ENCODE data around the gene GSG1L.

The GSG1L gene

GRCh38 chr16:27753563-27753962, 310.0 kb downstream of the GSG1L start:
- no peak overlapping the region for H2AFZ ChIP-seq (ENCODE audit: low read depth)
- H4K20me1 ChIP-seq (ENCODE audit: insufficient read depth), result no peaks in the 10 kb centered on the region
- H3K36me3 ChIP-seq (ENCODE audit: insufficient read depth), result no peaks in the 10 kb centered on the region
- no peak overlapping the region for H3K9ac ChIP-seq
- no peaks in the 10 kb centered on the region for H3K4me1 ChIP-seq (ENCODE audit: low read depth, poor library complexity, severe bottlenecking)
- H3K27me3 ChIP-seq (ENCODE audit: insufficient read depth, low read depth), result no peaks in the 10 kb centered on the region
- TF ChIP-seq CTCF (conservative IDR thresholded peaks at IDR 0.05; ENCODE audit: low read depth, low read length), result no peak
- no peaks in the 10 kb centered on the region for H3K79me2 ChIP-seq (ENCODE audit: insufficient read depth, low read depth)
- H3K27ac ChIP-seq, result no peak overlapping the region
- H3K4me2 ChIP-seq, result no peak overlapping the region
- no peak overlapping the region for H3K4me3 ChIP-seq (IDR thresholded peaks at IDR 0.05; ENCODE audit: insufficient read depth, low read depth, low read length)

- H3K79me2 ChIP-seq (ENCODE audit: insufficient read depth, low read depth), result no peaks in the 10 kb centered on the region
- H3K9ac ChIP-seq, result no peak overlapping the region
- no peaks in the 10 kb centered on the region for H3K36me3 ChIP-seq (ENCODE audit: insufficient read depth)
- no peaks in the 10 kb centered on the region for H3K4me1 ChIP-seq (ENCODE audit: low read depth, poor library complexity, severe bottlenecking)
- no peak for TF ChIP-seq CTCF (conservative IDR thresholded peaks at IDR 0.05; ENCODE audit: low read depth, low read length)
- no peak overlapping the region for H2AFZ ChIP-seq (ENCODE audit: low read depth)
- no peak overlapping the region for H3K4me2 ChIP-seq
- H4K20me1 ChIP-seq (ENCODE audit: insufficient read depth), result no peaks in the 10 kb centered on the region
- no peak overlapping the region for H3K4me3 ChIP-seq (IDR thresholded peaks at IDR 0.05; ENCODE audit: insufficient read depth, low read depth, low read length)
- H3K27ac ChIP-seq, result no peak overlapping the region
- H3K27me3 ChIP-seq (ENCODE audit: insufficient read depth, low read depth), result no peaks in the 10 kb centered on the region
Observed at GRCh38 chr16:27752241-27752640, 311.3 kb downstream of the GSG1L start.

GRCh38 chr16:27751676-27752075, 311.8 kb downstream of the GSG1L start:
- TF ChIP-seq CTCF (conservative IDR thresholded peaks at IDR 0.05; ENCODE audit: low read depth, low read length), result no peak
- H2AFZ ChIP-seq (ENCODE audit: low read depth), result no peak overlapping the region
- H3K79me2 ChIP-seq (ENCODE audit: insufficient read depth, low read depth), result no peaks in the 10 kb centered on the region
- no peak overlapping the region for H3K9ac ChIP-seq
- no peak overlapping the region for H3K4me3 ChIP-seq (IDR thresholded peaks at IDR 0.05; ENCODE audit: insufficient read depth, low read depth, low read length)
- no peak overlapping the region for H3K4me2 ChIP-seq
- no peaks in the 10 kb centered on the region for H4K20me1 ChIP-seq (ENCODE audit: insufficient read depth)
- H3K27ac ChIP-seq, result no peak overlapping the region
- H3K27me3 ChIP-seq (ENCODE audit: insufficient read depth, low read depth), result no peaks in the 10 kb centered on the region
- no peaks in the 10 kb centered on the region for H3K4me1 ChIP-seq (ENCODE audit: low read depth, poor library complexity, severe bottlenecking)
- no peaks in the 10 kb centered on the region for H3K36me3 ChIP-seq (ENCODE audit: insufficient read depth)

GRCh38 chr16:27751233-27751632, 312.3 kb downstream of the GSG1L start:
- Histone ChIP-seq H3K36me3 (ENCODE audit: insufficient read depth) (no peaks in the 10 kb centered on the region), H3K27ac (no peak overlapping the region), H3K4me1 (ENCODE audit: low read depth, poor library complexity, severe bottlenecking) (no peaks in the 10 kb centered on the region), H3K4me2 (no peak overlapping the region), H3K9ac (no peak overlapping the region), H4K20me1 (ENCODE audit: insufficient read depth) (no peaks in the 10 kb centered on the region), H3K27me3 (ENCODE audit: insufficient read depth, low read depth) (no peaks in the 10 kb centered on the region), H3K4me3 (IDR thresholded peaks at IDR 0.05; ENCODE audit: insufficient read depth, low read depth, low read length) (no peak overlapping the region), H2AFZ (ENCODE audit: low read depth) (no peak overlapping the region), H3K79me2 (ENCODE audit: insufficient read depth, low read depth) (no peaks in the 10 kb centered on the region)
- no peak for TF ChIP-seq CTCF (conservative IDR thresholded peaks at IDR 0.05; ENCODE audit: low read depth, low read length)

- H3K27ac ChIP-seq, result no peak overlapping the region
- H3K27me3 ChIP-seq (ENCODE audit: insufficient read depth, low read depth), result no peaks in the 10 kb centered on the region
- H3K4me1 ChIP-seq (ENCODE audit: low read depth, poor library complexity, severe bottlenecking), result no peaks in the 10 kb centered on the region
- no peak overlapping the region for H3K4me3 ChIP-seq (IDR thresholded peaks at IDR 0.05; ENCODE audit: insufficient read depth, low read depth, low read length)
- TF ChIP-seq CTCF (conservative IDR thresholded peaks at IDR 0.05; ENCODE audit: low read depth, low read length), result no peak
- H3K79me2 ChIP-seq (ENCODE audit: insufficient read depth, low read depth), result no peaks in the 10 kb centered on the region
- no peaks in the 10 kb centered on the region for H3K36me3 ChIP-seq (ENCODE audit: insufficient read depth)
- H3K4me2 ChIP-seq, result no peak overlapping the region
- H3K9ac ChIP-seq, result no peak overlapping the region
- H4K20me1 ChIP-seq (ENCODE audit: insufficient read depth), result no peaks in the 10 kb centered on the region
- H2AFZ ChIP-seq (ENCODE audit: low read depth), result no peak overlapping the region
Observed at GRCh38 chr16:27749946-27750345, 313.6 kb downstream of the GSG1L start.
